Measurements from ENCODE around the gene PDE4D.

The PDE4D gene

GRCh38 chr5:59206132-59206581 is 687.4 kb downstream of the PDE4D start:
- H3K4me3 ChIP-seq (ENCODE audit: low read depth, low read length), result no peak overlapping the region
- DNase-seq (ENCODE audit: low read depth), result peak; percentile 94
- TF ChIP-seq, protein P1, sequence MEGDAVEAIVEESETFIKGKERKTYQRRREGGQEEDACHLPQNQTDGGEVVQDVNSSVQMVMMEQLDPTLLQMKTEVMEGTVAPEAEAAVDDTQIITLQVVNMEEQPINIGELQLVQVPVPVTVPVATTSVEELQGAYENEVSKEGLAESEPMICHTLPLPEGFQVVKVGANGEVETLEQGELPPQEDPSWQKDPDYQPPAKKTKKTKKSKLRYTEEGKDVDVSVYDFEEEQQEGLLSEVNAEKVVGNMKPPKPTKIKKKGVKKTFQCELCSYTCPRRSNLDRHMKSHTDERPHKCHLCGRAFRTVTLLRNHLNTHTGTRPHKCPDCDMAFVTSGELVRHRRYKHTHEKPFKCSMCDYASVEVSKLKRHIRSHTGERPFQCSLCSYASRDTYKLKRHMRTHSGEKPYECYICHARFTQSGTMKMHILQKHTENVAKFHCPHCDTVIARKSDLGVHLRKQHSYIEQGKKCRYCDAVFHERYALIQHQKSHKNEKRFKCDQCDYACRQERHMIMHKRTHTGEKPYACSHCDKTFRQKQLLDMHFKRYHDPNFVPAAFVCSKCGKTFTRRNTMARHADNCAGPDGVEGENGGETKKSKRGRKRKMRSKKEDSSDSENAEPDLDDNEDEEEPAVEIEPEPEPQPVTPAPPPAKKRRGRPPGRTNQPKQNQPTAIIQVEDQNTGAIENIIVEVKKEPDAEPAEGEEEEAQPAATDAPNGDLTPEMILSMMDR (conservative IDR thresholded peaks at IDR 0.05; ENCODE audit: low read depth, low read length), result peak; percentile 2

DNA sequence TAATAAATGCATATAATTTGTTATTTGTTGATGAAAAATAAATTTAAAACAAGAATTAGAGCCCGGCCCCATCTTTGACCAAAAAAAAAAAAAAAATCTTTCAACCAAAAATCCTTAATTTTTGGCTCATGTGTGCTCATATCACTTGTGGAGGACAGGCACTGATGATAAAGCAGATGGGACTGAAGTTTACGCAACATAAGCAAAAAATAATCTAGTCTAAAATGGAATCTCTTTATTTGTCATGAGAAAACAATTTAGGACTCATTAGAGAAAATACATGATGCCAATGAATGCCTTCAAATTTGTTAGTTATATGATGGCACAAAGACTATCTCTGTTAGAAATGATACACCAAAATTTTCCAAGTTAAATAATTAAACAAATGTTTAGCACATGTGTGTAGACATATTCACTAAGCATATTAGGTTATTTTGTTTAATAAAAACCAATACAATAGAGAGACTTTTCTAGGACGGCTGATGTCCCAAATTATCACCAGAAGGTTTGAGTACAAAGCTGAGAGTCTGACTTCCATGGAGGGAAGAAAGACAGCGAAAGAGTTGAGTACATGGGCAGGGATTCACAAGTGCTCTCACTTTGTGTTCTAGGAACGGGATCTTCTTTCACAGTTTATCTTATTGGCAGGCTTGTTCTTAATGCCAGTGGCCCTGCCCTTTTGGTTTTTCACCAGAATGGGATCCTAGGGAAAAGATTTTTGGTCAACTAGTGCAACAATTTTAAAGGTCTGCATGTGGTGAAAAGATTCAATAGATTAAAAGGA is 689.2 kb downstream of the PDE4D start:
- TF ChIP-seq, protein P1 (conservative IDR thresholded peaks at IDR 0.05; ENCODE audit: low read depth, low read length), result no peak
- DNase-seq (ENCODE audit: low read depth), result no peak
- H3K4me3 ChIP-seq (ENCODE audit: low read depth, low read length), result no peak overlapping the region

- no peak for DNase-seq (ENCODE audit: low read depth)
These were observed 693.7 kb downstream of the PDE4D start for GRCh38 chr5:59199868-59200267.

DNA sequence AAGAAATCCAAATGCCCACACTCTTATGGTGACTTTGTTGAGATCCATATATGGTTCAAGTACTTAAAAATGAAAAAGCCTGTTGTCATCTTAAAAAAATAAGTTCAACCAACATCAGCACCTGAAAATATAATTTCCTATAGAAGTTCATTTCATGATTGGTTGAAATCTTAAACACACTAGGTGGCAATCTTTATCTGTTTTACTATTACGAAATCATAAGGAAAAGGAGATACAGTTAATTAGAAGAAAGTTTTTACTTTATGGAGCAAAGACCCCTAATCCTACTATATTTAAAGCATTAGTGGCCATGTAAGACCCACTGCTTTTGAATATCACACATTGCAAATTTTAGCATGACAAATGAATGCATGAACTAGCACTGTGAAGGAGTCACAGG is 694.7 kb downstream of the PDE4D start:
- DNase-seq (ENCODE audit: low read depth), result no peak
- H3K4me3 ChIP-seq (ENCODE audit: low read depth, low read length), result no peak overlapping the region
- TF ChIP-seq, protein P1 (conservative IDR thresholded peaks at IDR 0.05; ENCODE audit: low read depth, low read length), result no peak

More at GRCh38 chr5:59199868-59200267, 693.7 kb downstream of the PDE4D start:
- TF ChIP-seq, protein P1 (conservative IDR thresholded peaks at IDR 0.05; ENCODE audit: low read depth, low read length), result no peak
- H3K4me3 ChIP-seq (ENCODE audit: low read depth, low read length), result no peak overlapping the region

DNA sequence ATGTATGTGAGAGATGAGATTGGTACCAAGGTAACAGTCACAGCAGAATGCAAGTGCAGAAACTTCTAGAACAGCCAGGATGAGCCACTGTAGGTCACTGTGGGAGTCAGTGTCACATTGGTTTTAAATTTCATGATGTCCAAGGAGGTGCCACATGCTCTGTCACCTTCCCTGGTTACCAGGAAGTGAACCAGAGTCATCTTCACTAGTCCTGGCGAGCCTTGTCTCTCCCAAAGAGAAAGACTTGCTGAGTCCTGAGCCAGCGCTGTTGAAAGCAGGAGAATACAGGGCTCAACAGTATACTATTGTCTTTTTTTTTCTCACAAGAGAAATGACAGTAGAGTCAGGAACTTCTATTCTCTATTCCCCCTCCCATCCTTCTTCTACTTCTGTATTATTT is 695.2 kb downstream of the PDE4D start:
- no peak for DNase-seq (ENCODE audit: low read depth)
- TF ChIP-seq, protein P1 (conservative IDR thresholded peaks at IDR 0.05; ENCODE audit: low read depth, low read length), result no peak
- H3K4me3 ChIP-seq (ENCODE audit: low read depth, low read length), result no peak overlapping the region

GRCh38 chr5:59197911-59198310 is 695.6 kb downstream of the PDE4D start:
- TF ChIP-seq, protein P1 (conservative IDR thresholded peaks at IDR 0.05; ENCODE audit: low read depth, low read length), result no peak
- DNase-seq (ENCODE audit: low read depth), result no peak

More at GRCh38 chr5:59197911-59198310, 695.6 kb downstream of the PDE4D start:
- H3K4me3 ChIP-seq (ENCODE audit: low read depth, low read length), result no peak overlapping the region
